Measurements from ENCODE around the gene NUP93. TPM values are rescaled to one million over a fixed set of nuclear protein-coding genes. Genes with fewer than 3 reads are reported as not detected.

Gene NUP93
- total RNA-seq, 1 experiment from 2014 or later: 165 TPM

DNA sequence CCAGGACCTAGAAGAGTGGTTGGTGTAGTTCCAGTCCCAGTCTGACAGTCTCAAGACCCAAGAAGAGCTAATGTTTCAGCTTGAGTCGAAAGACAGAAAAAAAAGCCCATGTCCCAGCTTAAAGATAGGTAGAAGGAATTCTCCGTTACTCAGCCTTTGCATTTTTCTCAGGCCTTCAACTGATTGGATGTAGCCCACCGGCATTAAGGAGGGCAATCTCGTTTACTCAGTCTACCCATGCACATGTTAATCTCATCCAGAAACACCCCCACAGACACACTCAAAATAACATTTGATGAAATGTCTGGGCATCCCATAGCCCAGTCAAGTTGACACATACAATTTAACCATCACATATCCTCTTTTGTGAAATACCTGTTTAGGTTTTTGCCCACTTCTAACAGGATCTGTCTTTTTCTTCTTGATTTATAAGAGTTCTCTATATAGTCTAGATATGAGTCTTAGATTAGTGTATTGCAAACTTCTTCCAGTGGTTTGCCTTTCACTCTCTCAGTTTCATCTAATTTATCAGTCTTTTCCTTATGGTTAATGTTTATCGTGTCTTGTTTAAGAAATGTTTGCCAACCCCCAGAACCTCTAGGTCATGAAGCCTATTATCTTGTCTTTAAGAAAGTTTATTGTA, 7.6 kb upstream of the NUP93 start:
- Histone ChIP-seq H2BK12ac (ENCODE audit: insufficient read length, low read depth, low read length) (no peak overlapping the region), H3T11ph (ENCODE audit: low read length) (no peak overlapping the region), H2BK15ac (ENCODE audit: low read depth, low read length) (no peak overlapping the region), H3K23ac (ENCODE audit: insufficient read length, low read depth, low read length) (no peak overlapping the region), H4K5ac (ENCODE audit: insufficient read length, low read depth, low read length) (no peak overlapping the region), H3K4me2 (ENCODE audit: insufficient read depth, insufficient read length, low read length) (no peak overlapping the region), H3K9me3 (ENCODE audit: control insufficient read depth, low read depth, low read length) (no peaks in the 10 kb centered on the region), H2BK120ac (ENCODE audit: low read depth, low read length, poor library complexity, severe bottlenecking) (no peak overlapping the region), H2AK5ac (ENCODE audit: insufficient read length, low read length) (no peak overlapping the region), H2AFZ (ENCODE audit: low read length) (no peak overlapping the region), H4K20me1 (ENCODE audit: control insufficient read depth, insufficient read depth, insufficient read length) (no peaks in the 10 kb centered on the region), H2BK20ac (ENCODE audit: low read depth, low read length, poor library complexity, severe bottlenecking) (no peak overlapping the region), H3K79me1 (ENCODE audit: insufficient read depth, low read depth, low read length, poor library complexity, severe bottlenecking) (no peaks in the 10 kb centered on the region), H3K23me2 (ENCODE audit: insufficient read length, low read depth, low read length, poor library complexity, severe bottlenecking) (no peaks in the 10 kb centered on the region), H2BK5ac (ENCODE audit: insufficient read length, low read length) (no peak overlapping the region), H3K79me2 (ENCODE audit: insufficient read depth, low read length) (no peaks in the 10 kb centered on the region), H3K27me3 (ENCODE audit: insufficient read depth, low read length) (no peaks in the 10 kb centered on the region), H4K8ac (replicated peaks; ENCODE audit: insufficient read length, low read depth, low read length) (no peak overlapping the region), H4K91ac (ENCODE audit: insufficient read length, low read depth, low read length) (no peak overlapping the region), H3K56ac (ENCODE audit: insufficient read length, low read depth, low read length) (no peak overlapping the region), H3K4me1 (ENCODE audit: insufficient read depth, low read length) (no peaks in the 10 kb centered on the region), H3K18ac (ENCODE audit: insufficient read length, low read depth, low read length) (no peak overlapping the region), H3K9ac (ENCODE audit: extremely low read depth, insufficient read length, low read length) (no peak overlapping the region), H3K4ac (ENCODE audit: low read depth, low read length) (no peak overlapping the region), H3K27ac (ENCODE audit: insufficient read length, low read depth, low read length) (no peak overlapping the region), H3K14ac (ENCODE audit: insufficient read depth, low read length) (no peak overlapping the region)
- H3K4me1 Mint-ChIP-seq: no peaks in the 10 kb centered on the region
- WGBS (ENCODE audit: extremely low coverage, insufficient read length, low lambda C conversion rate): no CpG with 5 or more reads among the region's 5 CpGs
- no peaks in the 10 kb centered on the region for H3K36me3 Mint-ChIP-seq (ENCODE audit: insufficient read depth in 1 of 3, low read depth in 3 of 3)
- no peak for DNase-seq
- no peaks in the 10 kb centered on the region for H3K9me3 Mint-ChIP-seq
- peaks cover 16% of the 10 kb centered on the region for H3K27me3 Mint-ChIP-seq (ENCODE audit: low read depth)
- no peak for TF ChIP-seq CTCF (conservative IDR thresholded peaks at IDR 0.05)
- no peak overlapping the region for H3K27ac Mint-ChIP-seq
- H3K4me3 Mint-ChIP-seq: no peak overlapping the region

Data from H9 (cell line).